Measurements from ENCODE around the gene ZGPAT.

DNA sequence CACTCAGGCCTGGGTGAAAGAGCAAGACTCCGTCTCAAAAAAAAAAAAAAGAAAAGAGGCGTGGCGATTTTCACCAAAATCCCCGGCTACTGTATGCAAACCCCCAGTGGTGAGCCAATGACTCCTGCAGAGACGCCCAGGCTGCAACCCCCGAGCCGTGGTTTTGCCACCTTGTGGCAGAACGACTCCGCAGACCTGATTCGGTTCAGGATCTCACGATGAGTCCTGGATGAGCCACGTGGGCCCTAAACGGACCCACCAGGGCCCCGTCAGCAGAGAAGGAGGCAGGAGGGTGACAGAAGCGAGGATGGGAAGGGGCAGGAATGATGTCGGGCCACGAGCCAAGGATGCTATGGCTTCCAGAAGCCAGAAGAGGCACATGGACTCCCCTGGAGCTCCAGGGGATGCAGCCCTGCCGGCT, 74.2 kb downstream of the ZGPAT start:
- TF ChIP-seq, protein P1, sequence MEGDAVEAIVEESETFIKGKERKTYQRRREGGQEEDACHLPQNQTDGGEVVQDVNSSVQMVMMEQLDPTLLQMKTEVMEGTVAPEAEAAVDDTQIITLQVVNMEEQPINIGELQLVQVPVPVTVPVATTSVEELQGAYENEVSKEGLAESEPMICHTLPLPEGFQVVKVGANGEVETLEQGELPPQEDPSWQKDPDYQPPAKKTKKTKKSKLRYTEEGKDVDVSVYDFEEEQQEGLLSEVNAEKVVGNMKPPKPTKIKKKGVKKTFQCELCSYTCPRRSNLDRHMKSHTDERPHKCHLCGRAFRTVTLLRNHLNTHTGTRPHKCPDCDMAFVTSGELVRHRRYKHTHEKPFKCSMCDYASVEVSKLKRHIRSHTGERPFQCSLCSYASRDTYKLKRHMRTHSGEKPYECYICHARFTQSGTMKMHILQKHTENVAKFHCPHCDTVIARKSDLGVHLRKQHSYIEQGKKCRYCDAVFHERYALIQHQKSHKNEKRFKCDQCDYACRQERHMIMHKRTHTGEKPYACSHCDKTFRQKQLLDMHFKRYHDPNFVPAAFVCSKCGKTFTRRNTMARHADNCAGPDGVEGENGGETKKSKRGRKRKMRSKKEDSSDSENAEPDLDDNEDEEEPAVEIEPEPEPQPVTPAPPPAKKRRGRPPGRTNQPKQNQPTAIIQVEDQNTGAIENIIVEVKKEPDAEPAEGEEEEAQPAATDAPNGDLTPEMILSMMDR (IDR thresholded peaks at IDR 0.05; ENCODE audit: low read depth, low read length), result no peak
- TF ChIP-seq, protein P2, sequence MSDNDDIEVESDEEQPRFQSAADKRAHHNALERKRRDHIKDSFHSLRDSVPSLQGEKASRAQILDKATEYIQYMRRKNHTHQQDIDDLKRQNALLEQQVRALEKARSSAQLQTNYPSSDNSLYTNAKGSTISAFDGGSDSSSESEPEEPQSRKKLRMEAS (IDR thresholded peaks at IDR 0.05; ENCODE audit: low read depth, low read length), result no peak
- no peak for TF ChIP-seq POLR2A (IDR thresholded peaks at IDR 0.05; ENCODE audit: extremely low read depth, insufficient read length)
